GM04503 (cell line): ENCODE data around the gene TAF1B.

Experiments used
- DNase-seq: peaks from one replicate; pipeline ENCODE4 v3.0.0-alpha.2; 2012; ENCODE audit warnings: low read depth

TAF1B gene

DNA sequence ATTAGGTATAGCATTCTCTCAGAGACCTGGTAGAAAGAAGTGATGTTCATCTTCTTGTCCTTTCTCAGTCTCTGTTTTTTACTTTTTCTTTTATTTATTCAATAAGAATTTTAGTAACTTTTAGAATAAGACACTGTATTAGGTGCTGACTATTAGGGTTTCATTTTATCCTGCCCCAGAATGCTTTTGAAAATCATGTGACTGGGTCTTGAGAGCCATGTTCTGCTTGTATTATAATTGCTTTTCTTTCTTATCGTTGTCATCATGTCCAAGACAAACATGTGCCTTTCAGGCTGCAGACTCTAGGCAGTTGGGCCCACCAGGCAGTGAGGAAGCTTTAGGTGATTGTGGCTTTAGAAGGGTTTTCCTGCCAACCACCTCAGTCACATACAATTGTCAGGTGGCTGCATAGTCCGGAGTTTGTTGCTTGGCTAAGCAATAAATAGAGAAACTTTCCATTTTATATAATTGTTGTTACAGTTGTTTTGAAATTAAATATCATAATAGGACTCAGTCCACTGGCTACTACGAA lies 123.3 kb downstream of the TAF1B start:
- DNase-seq: no peak

GRCh38 chr2:9967053-9967775 lies 123.9 kb downstream of the TAF1B start:
- no peak for DNase-seq

- no peak for DNase-seq
Measured at GRCh38 chr2:9968553-9969497, 125.6 kb downstream of the TAF1B start.

GRCh38 chr2:9970200-9971044 lies 127.1 kb downstream of the TAF1B start:
- no peak for DNase-seq

GRCh38 chr2:9971105-9971818 lies 128.0 kb downstream of the TAF1B start:
- DNase-seq: no peak

- DNase-seq: no peak
Measured at GRCh38 chr2:9971890-9972289, 128.6 kb downstream of the TAF1B start.

DNA sequence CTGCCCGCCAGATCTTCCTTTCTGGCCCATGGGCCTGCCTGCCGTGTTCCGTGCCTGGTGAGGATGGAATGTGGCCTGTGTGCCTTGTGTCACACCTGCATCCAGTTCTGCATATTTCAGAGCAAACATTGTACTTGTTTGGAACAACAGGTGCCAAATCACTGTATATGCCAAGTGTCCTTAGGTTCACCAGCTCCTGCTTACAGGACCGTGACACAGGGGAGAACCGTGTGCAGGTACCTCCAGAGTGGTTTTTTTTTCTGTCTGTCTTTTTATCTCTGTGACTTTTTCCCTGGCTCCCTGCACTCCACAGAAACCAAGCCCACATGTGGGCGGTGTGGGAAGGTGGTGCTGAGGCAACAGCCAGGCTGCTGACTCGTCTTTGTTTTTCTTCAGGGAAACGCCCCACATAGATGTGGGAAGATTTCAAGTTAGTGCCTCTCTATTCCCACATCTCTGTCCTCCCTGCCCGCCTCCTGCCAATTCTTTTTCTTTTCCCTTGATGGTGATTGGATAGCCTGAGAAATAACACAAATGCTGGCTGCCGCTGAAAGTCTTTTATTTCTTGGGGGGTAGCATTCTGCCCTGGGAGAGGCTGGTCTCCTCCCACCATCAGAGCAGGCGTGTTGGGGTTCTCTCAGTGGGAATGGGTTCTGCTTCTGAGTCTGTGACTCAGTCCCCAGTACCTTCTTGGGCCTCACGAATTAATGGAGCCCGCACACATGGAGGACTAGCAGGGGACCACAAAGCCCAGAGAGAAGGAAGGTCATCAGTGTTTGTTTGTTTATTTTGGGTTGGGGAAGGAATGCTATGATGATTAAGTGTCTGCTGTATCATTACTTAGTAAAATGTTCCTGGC lies 129.6 kb downstream of the TAF1B start:
- no peak for DNase-seq

- DNase-seq: no peak
Measured at GRCh38 chr2:9973690-9974089, 130.4 kb downstream of the TAF1B start.

DNA sequence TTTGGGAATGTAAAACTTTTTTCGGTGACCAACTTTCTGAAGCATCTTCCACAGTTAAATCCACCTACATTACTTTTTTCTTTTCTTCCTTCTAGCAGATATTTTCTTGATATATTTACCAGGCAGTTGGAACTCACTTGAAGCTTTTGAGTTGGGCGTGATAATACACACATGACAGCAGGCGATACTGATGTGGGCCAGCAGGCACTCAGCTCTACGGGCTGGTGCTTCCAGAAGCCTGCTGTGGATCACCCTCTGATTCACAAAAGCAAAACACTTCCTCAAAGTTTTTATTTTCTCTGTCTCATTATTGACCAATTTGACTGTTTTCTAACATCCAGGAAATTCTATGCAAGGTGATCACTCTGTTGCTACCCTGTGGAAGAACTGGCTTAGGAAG lies 131.1 kb downstream of the TAF1B start:
- no peak for DNase-seq

- DNase-seq: no peak
Measured at GRCh38 chr2:9975328-9975727, 132.1 kb downstream of the TAF1B start.

GRCh38 chr2:9975805-9976447 lies 132.7 kb downstream of the TAF1B start:
- DNase-seq: peak; percentile 84

- no peak for DNase-seq
Measured at GRCh38 chr2:9979977-9980376, 136.7 kb downstream of the TAF1B start.

GRCh38 chr2:9980520-9980919 lies 137.2 kb downstream of the TAF1B start:
- DNase-seq: no peak

DNA sequence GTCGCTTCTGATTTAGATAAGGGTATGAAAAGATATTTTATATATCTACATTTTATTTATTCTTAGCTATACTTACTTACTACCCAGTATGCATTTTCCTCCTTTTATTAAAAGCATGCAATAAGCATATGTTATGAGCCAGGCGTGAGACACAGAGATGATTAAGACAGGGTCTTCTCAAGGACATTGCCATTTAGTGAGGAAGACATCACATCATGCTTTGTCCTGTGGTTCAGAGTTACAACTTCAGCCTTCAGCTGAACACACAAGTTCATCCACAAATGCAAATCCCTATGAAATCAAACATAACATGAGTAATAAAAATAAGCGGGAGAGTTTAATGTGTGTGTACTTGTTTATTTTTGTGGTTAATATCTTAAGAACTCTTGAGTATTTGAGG lies 138.4 kb downstream of the TAF1B start:
- DNase-seq: no peak

DNA sequence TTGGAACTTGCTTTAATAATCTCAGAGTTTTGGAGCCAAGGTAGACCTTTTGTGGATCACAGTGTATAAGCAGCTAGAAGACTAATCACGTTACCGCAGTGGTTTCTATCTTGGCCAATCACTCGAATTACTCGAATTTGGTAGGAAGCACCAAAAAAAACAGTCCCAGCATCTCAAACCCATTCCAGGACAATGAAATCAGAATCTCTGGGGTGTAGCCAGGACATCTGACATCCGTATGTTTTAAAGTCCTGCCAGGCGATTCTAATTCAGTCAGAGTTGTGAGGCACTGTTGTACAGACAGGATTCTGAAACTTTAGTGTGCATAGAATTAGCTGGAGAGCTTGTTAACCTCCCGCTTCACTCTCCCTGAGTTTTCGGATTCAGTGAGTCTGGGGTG lies 139.0 kb downstream of the TAF1B start:
- DNase-seq: peak; percentile 87

DNA sequence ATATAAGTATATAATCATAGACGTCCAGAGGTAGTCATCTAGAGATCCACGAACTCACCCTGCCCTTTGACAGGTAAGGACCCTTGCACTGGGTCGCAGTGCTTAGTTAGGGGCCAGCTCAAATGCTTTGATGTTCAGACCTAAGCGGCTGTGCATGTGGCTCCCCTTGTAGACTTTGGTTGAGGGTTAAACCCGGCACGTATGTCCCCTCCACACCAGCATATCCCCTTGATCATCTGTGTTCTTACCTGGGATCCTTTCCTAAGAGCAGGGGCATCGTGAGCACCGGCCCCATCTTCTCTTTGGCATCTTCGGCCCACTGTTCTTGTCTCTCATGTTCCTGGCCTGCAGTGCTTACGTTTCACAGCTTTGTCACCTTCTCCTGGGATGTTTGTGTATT lies 139.6 kb downstream of the TAF1B start:
- no peak for DNase-seq

- DNase-seq: no peak
Measured at GRCh38 chr2:9983401-9984216, 140.3 kb downstream of the TAF1B start.
